Trophoblast cell (in vitro differentiated cells and primary cell): Measurements from ENCODE around the gene ADRA2C.
A peak's percentile ranks its signal among the peaks of the same experiment; 100 is the strongest.

Source experiments
- DNase-seq, 2 donors: peaks; one replicate each; pipeline ENCODE4 v3.0.0-alpha.2; 2016
- H2AFZ ChIP-seq: 2 replicates; pipeline ENCODE4 v1.6.1; 2013; ENCODE audit warnings: low read length, moderate library complexity, mild to moderate bottlenecking; ENCODE audit not compliant: insufficient read depth, poor library complexity
- H2AK5ac ChIP-seq: 2 replicates; pipeline ENCODE4 v1.6.1; 2013; ENCODE audit warnings: mild to moderate bottlenecking, low read length
- H2BK120ac ChIP-seq: 2 replicates; pipeline ENCODE4 v1.6.1; 2013; ENCODE audit warnings: low read length, mild to moderate bottlenecking, moderate library complexity; ENCODE audit not compliant: insufficient read depth, poor library complexity
- H2BK12ac ChIP-seq: 2 replicates; pipeline ENCODE4 v1.6.1; 2013; ENCODE audit warnings: mild to moderate bottlenecking, low read length, moderate library complexity
- H2BK5ac ChIP-seq: 2 replicates; pipeline ENCODE4 v1.6.1; 2013; ENCODE audit warnings: low read length, low read depth, moderate library complexity, mild to moderate bottlenecking; ENCODE audit not compliant: poor library complexity
- H3K14ac ChIP-seq: 2 replicates; pipeline ENCODE4 v1.6.1; 2013; ENCODE audit warnings: mild to moderate bottlenecking, low read length
- H3K18ac ChIP-seq: 2 replicates; pipeline ENCODE4 v1.6.1; 2013; ENCODE audit warnings: mild to moderate bottlenecking, low read length
- H3K23ac ChIP-seq: 2 replicates; pipeline ENCODE4 v1.6.1; 2013; ENCODE audit warnings: low read length
- H3K27ac ChIP-seq: 2 replicates; pipeline ENCODE4 v1.5.1; 2013; ENCODE audit warnings: low read depth, mild to moderate bottlenecking, inconsistent platforms, low read length, moderate library complexity
- H3K27me3 ChIP-seq: 2 replicates; pipeline ENCODE4 v1.6.1; 2013; ENCODE audit warnings: inconsistent platforms, mild to moderate bottlenecking, low read length, moderate library complexity; ENCODE audit not compliant: insufficient read depth
- H3K36me3 ChIP-seq, 2 experiments: 1 replicate in 1 of 2; 2 replicates in 1 of 2; pipeline ENCODE4 v1.6.1; 2013; ENCODE audit warnings: low read length in 2 of 2, mild to moderate bottlenecking in 2 of 2, moderate library complexity in 1 of 2; ENCODE audit not compliant: insufficient read depth in 2 of 2, control insufficient read depth in 1 of 2
- H3K4ac ChIP-seq: 2 replicates; pipeline ENCODE4 v1.6.1; 2013; ENCODE audit warnings: low read depth, mild to moderate bottlenecking, low read length, moderate library complexity
- H3K4me1 ChIP-seq, 2 experiments: 1 replicate in 1 of 2; 2 replicates in 1 of 2; pipeline ENCODE4 v1.6.1; 2013; ENCODE audit warnings: low read length in 2 of 2, mild to moderate bottlenecking in 2 of 2, moderate library complexity in 1 of 2; ENCODE audit not compliant: insufficient read depth in 2 of 2, control insufficient read depth in 1 of 2
- H3K4me2 ChIP-seq: 2 replicates; pipeline ENCODE4 v1.6.1; 2013; ENCODE audit warnings: inconsistent platforms, mild to moderate bottlenecking, low read length, moderate library complexity
- H3K4me3 ChIP-seq: 2 replicates; pipeline ENCODE4 v1.5.1; 2013; ENCODE audit warnings: mild to moderate bottlenecking, low read depth, low read length, inconsistent platforms
- H3K79me1 ChIP-seq: one replicate; pipeline ENCODE4 v1.6.1; 2013; ENCODE audit warnings: low read length
- H3K79me2 ChIP-seq: 2 replicates; pipeline ENCODE4 v1.6.1; 2013; ENCODE audit warnings: low read length, mild to moderate bottlenecking; ENCODE audit not compliant: control insufficient read depth, insufficient read depth, poor library complexity
- H3K9ac ChIP-seq: 2 replicates; pipeline ENCODE4 v1.6.1; 2013; ENCODE audit warnings: mild to moderate bottlenecking, low read length
- H3K9me3 ChIP-seq: 2 replicates; pipeline ENCODE4 v1.6.1; 2013; ENCODE audit warnings: low read depth, mild to moderate bottlenecking, control low read depth, inconsistent platforms, low read length; ENCODE audit not compliant: insufficient read depth
- H4K12ac ChIP-seq: 2 replicates; pipeline ENCODE4 v1.6.1; 2013; ENCODE audit warnings: low read depth, mild to moderate bottlenecking, low read length, moderate library complexity
- H4K8ac ChIP-seq: 2 replicates; pipeline ENCODE4 v1.6.1; 2013; ENCODE audit warnings: low read depth, mild to moderate bottlenecking, low read length, moderate library complexity
- H4K91ac ChIP-seq: one replicate; pipeline ENCODE4 v1.6.1; 2013; ENCODE audit warnings: low read depth, mild to moderate bottlenecking, low read length, moderate library complexity
- WGBS: extraction: QIAGEN DNeasy Blood & Tissue Kit; methylation state at CpG from one replicate; pipeline ENCODE4 v1.1.7; 2013; ENCODE audit warnings: missing lambda C conversion rate; ENCODE audit not compliant: insufficient read length, insufficient coverage; ENCODE audit errors: extremely low coverage; 5-methylcytosine and 5-hydroxymethylcytosine counted together

Gene ADRA2C

GRCh38 chr4:3811621-3812020 lies 45.4 kb downstream of the ADRA2C start:
- no peak overlapping the region for H3K9ac ChIP-seq
- H3K4me3 ChIP-seq, result no peak overlapping the region
- no peak overlapping the region for H2AFZ ChIP-seq
- no peak overlapping the region for H3K14ac ChIP-seq
- no peak overlapping the region for H3K18ac ChIP-seq
- no peak overlapping the region for H2BK120ac ChIP-seq
- no peaks in the 10 kb centered on the region for H3K4me1 ChIP-seq
- H3K79me2 ChIP-seq, result no peaks in the 10 kb centered on the region
- H3K9me3 ChIP-seq, result peaks cover 4% of the 10 kb centered on the region
- no peak overlapping the region for H4K8ac ChIP-seq
- no peak for DNase-seq
- H3K27ac ChIP-seq, result no peak overlapping the region
- no peak overlapping the region for H3K23ac ChIP-seq
- H4K91ac ChIP-seq, result no peak overlapping the region
- no peak overlapping the region for H2BK5ac ChIP-seq
- H2BK12ac ChIP-seq, result no peak overlapping the region
- H3K4ac ChIP-seq, result no peak overlapping the region
- no peak overlapping the region for H2AK5ac ChIP-seq
- H3K27me3 ChIP-seq, result no peaks in the 10 kb centered on the region
- WGBS, result no CpG with 5 or more reads among the region's 6 CpGs
- H4K12ac ChIP-seq, result no peak overlapping the region
- H3K79me1 ChIP-seq, result no peaks in the 10 kb centered on the region
- H3K4me2 ChIP-seq, result no peak overlapping the region
- no peaks in the 10 kb centered on the region for H3K36me3 ChIP-seq

- H3K4ac ChIP-seq, result no peak overlapping the region
- H3K27me3 ChIP-seq, result no peaks in the 10 kb centered on the region
- peaks cover 7% of the 10 kb centered on the region for H3K9me3 ChIP-seq
- H3K4me3 ChIP-seq, result no peak overlapping the region
- H3K79me2 ChIP-seq, result no peaks in the 10 kb centered on the region
- no peak overlapping the region for H4K12ac ChIP-seq
- no peak overlapping the region for H3K23ac ChIP-seq
- no CpG with 5 or more reads among the region's 19 CpGs for WGBS
- H3K4me2 ChIP-seq, result no peak overlapping the region
- no peak overlapping the region for H2BK5ac ChIP-seq
- H3K4me1 ChIP-seq, result no peaks in the 10 kb centered on the region
- no peak overlapping the region for H3K9ac ChIP-seq
- no peak overlapping the region for H2AK5ac ChIP-seq
- H2BK12ac ChIP-seq, result no peak overlapping the region
- H4K91ac ChIP-seq, result no peak overlapping the region
- H3K14ac ChIP-seq, result no peak overlapping the region
- no peak overlapping the region for H2AFZ ChIP-seq
- H3K18ac ChIP-seq, result no peak overlapping the region
- H3K79me1 ChIP-seq, result no peaks in the 10 kb centered on the region
- H2BK120ac ChIP-seq, result no peak overlapping the region
- peak in 1 of 2 donors; percentile 54 for DNase-seq
- no peaks in the 10 kb centered on the region for H3K36me3 ChIP-seq
- no peak overlapping the region for H3K27ac ChIP-seq
- H4K8ac ChIP-seq, result no peak overlapping the region
Measured at GRCh38 chr4:3812211-3812934, 46.2 kb downstream of the ADRA2C start.

- H3K36me3 ChIP-seq, result no peaks in the 10 kb centered on the region
- H3K79me2 ChIP-seq, result no peaks in the 10 kb centered on the region
- H3K9ac ChIP-seq, result no peak overlapping the region
- no peaks in the 10 kb centered on the region for H3K4me1 ChIP-seq
- no CpG with 5 or more reads among the region's 29 CpGs for WGBS
- H4K91ac ChIP-seq, result no peak overlapping the region
- H2BK120ac ChIP-seq, result no peak overlapping the region
- no peak overlapping the region for H3K4me3 ChIP-seq
- peaks cover 10% of the 10 kb centered on the region for H3K9me3 ChIP-seq
- no peak overlapping the region for H2AFZ ChIP-seq
- no peak overlapping the region for H3K14ac ChIP-seq
- H3K27me3 ChIP-seq, result no peaks in the 10 kb centered on the region
- DNase-seq, result no peak
- no peak overlapping the region for H2BK5ac ChIP-seq
- no peak overlapping the region for H2AK5ac ChIP-seq
- no peak overlapping the region for H4K12ac ChIP-seq
- H3K27ac ChIP-seq, result no peak overlapping the region
- no peak overlapping the region for H3K18ac ChIP-seq
- H4K8ac ChIP-seq, result no peak overlapping the region
- H3K23ac ChIP-seq, result no peak overlapping the region
- no peak overlapping the region for H3K4ac ChIP-seq
- no peak overlapping the region for H3K4me2 ChIP-seq
- H3K79me1 ChIP-seq, result no peaks in the 10 kb centered on the region
- H2BK12ac ChIP-seq, result no peak overlapping the region
Measured at GRCh38 chr4:3813151-3814052, 47.2 kb downstream of the ADRA2C start.

GRCh38 chr4:3814053-3814570 lies 47.9 kb downstream of the ADRA2C start:
- no CpG with 5 or more reads among the region's 6 CpGs for WGBS
- H3K14ac ChIP-seq, result no peak overlapping the region

More at GRCh38 chr4:3814053-3814570, 47.9 kb downstream of the ADRA2C start:
- Histone ChIP-seq H4K8ac (no peak overlapping the region), H4K91ac (no peak overlapping the region), H2BK5ac (no peak overlapping the region), H3K4ac (no peak overlapping the region), H2BK120ac (no peak overlapping the region), H2AK5ac (no peak overlapping the region), H3K18ac (no peak overlapping the region), H3K36me3 (no peaks in the 10 kb centered on the region), H3K27me3 (no peaks in the 10 kb centered on the region), H2AFZ (no peak overlapping the region), H3K9ac (no peak overlapping the region), H3K79me1 (no peaks in the 10 kb centered on the region), H3K4me3 (no peak overlapping the region), H3K23ac (peak overlapping the region; percentile 21), H3K4me1 (no peaks in the 10 kb centered on the region), H3K27ac (no peak overlapping the region), H3K9me3 (peaks cover 10% of the 10 kb centered on the region), H4K12ac (no peak overlapping the region), H2BK12ac (no peak overlapping the region), H3K79me2 (no peaks in the 10 kb centered on the region), H3K4me2 (no peak overlapping the region)
- DNase-seq, result no peak
